HL-60 (cell line): ENCODE data around the gene JOSD1.

Source experiments
- DNase-seq, 2 experiments: peaks; one replicate each; pipeline ENCODE4 v3.0.0-alpha.2; 2010 to 2020; ENCODE audit warnings: low read depth in 1 of 2, low spot score in 1 of 2
- H3K27ac ChIP-seq: fragments of 250-450 bp; sonication (Bioruptor Pico); replicated peaks from 2 replicates; pipeline ENCODE4 v1.5.1; 2020; ENCODE audit warnings: mild to moderate bottlenecking, moderate library complexity
- H3K27me3 ChIP-seq: fragments of 250-450 bp; sonication (Bioruptor Pico); 2 replicates; pipeline ENCODE4 v1.5.1; 2021; ENCODE audit warnings: mild to moderate bottlenecking, moderate library complexity; ENCODE audit not compliant: insufficient read depth, poor library complexity, severe bottlenecking
- H3K4me3 ChIP-seq: replicated peaks from 2 replicates; pipeline ENCODE4 v1.5.1; 2011; ENCODE audit warnings: mild to moderate bottlenecking, control low read depth, low read length; ENCODE audit not compliant: insufficient read depth
- CTCF ChIP-seq: IDR thresholded peaks from one replicate; pipeline ENCODE4 v1.5.1; 2011; ENCODE audit warnings: low read length, control low read depth, inconsistent platforms; ENCODE audit not compliant: insufficient read depth
- GABPA ChIP-seq: IDR thresholded peaks from 2 replicates; pipeline ENCODE4 v1.6.1; 2012; ENCODE audit warnings: low read depth
- POLR2AphosphoS5 ChIP-seq: IDR thresholded peaks from 2 replicates; pipeline ENCODE4 v1.6.1; 2012; ENCODE audit warnings: low read depth
- REST ChIP-seq: IDR thresholded peaks from 2 replicates; pipeline ENCODE4 v1.6.1; 2012; ENCODE audit warnings: low read depth; ENCODE audit not compliant: insufficient replicate concordance
- SPI1 ChIP-seq: IDR thresholded peaks from 2 replicates; pipeline ENCODE4 v1.6.1; 2012; ENCODE audit warnings: low read depth, mild to moderate bottlenecking, borderline replicate concordance

JOSD1 gene

GRCh38 chr22:38737302-38738060 is 36.7 kb upstream of the JOSD1 start:
- Histone ChIP-seq H3K4me3 (no peak overlapping the region), H3K27me3 (no peaks in the 10 kb centered on the region), H3K27ac (no peak overlapping the region)
- TF ChIP-seq REST = no peak
- no peak for TF ChIP-seq POLR2AphosphoS5
- TF ChIP-seq GABPA = no peak
- no peak for TF ChIP-seq SPI1
- no peak for TF ChIP-seq CTCF
- no peak for DNase-seq

- H3K27me3 ChIP-seq = no peaks in the 10 kb centered on the region
- H3K4me3 ChIP-seq = no peak overlapping the region
- no peak overlapping the region for H3K27ac ChIP-seq
- no peak for DNase-seq
- TF ChIP-seq SPI1 = no peak
These were observed 35.5 kb upstream of the JOSD1 start for GRCh38 chr22:38736257-38736570.

- DNase-seq = no peak
- TF ChIP-seq POLR2AphosphoS5 (peak; percentile 51; the same call in 1 of the 2 replicates), CTCF (no peak), SPI1 (no peak), REST (no peak), GABPA (no peak)
- Histone ChIP-seq H3K27ac (no peak overlapping the region; the same call in 1 of the 2 replicates), H3K27me3 (no peaks in the 10 kb centered on the region), H3K4me3 (no peak overlapping the region)
These were observed 34.9 kb upstream of the JOSD1 start for GRCh38 chr22:38735465-38736256.

- Histone ChIP-seq H3K4me3 (no peak overlapping the region), H3K27me3 (no peaks in the 10 kb centered on the region), H3K27ac (no peak overlapping the region)
- DNase-seq = no peak
- no peak for TF ChIP-seq CTCF
- TF ChIP-seq SPI1 = no peak
- no peak for TF ChIP-seq REST
- TF ChIP-seq GABPA = no peak
- no peak for TF ChIP-seq POLR2AphosphoS5
These were observed 34.4 kb upstream of the JOSD1 start for GRCh38 chr22:38735126-38735464.
